Endothelial cell of umbilical vein (primary cell): Measurements from ENCODE around the gene PPM1H. TPM values are rescaled to one million over a fixed set of nuclear protein-coding genes. Genes with fewer than 3 reads are reported as not detected.

Source experiments
- BruUV-seq: library from RNA; stranded (reverse); fragments of 400-500 nt; replicated peaks from 2 replicates; lab custom pipeline; 2021; lab: Mats Ljungman, UMichigan
- CTCF ChIA-PET: fragments of 300-600, 350-600 bp; sonication (Branson Sonifier 250); formaldehyde crosslinking; loops from one replicate; lab custom pipeline; 2021; ENCODE audit warnings: antibody characterized with exemption, inconsistent platforms; lab: Charles Lee
- POLR2A ChIA-PET: fragments of 300-600, 350-600 bp; sonication (Branson Sonifier 250); formaldehyde crosslinking; loops from one replicate; lab custom pipeline; 2021; ENCODE audit warnings: antibody characterized with exemption, inconsistent platforms; lab: Charles Lee
- DNase-seq: peaks from one replicate; pipeline ENCODE4 v3.0.0-alpha.2; 2011; ENCODE audit warnings: low read depth, low spot score
- FAIRE-seq: peaks from 2 replicates; lab custom pipeline; 2011; peaks lifted over from hg19 to GRCh38; lab: Jason Lieb, UNC
- H2AFZ ChIP-seq: 2 replicates; pipeline ENCODE4 v1.6.0; 2012; ENCODE audit warnings: low read depth, low read length, control low read depth, inconsistent platforms
- H3K27ac ChIP-seq: 2 replicates; pipeline ENCODE4 v1.5.1; 2011; ENCODE audit warnings: low read depth, mild to moderate bottlenecking, control low read depth, low read length, moderate library complexity; ENCODE audit not compliant: insufficient read depth
- H3K27me3 ChIP-seq, 2 experiments: 2 replicates each; pipeline versions ENCODE4 v1.6.0 to v1.6.1; 2011; ENCODE audit warnings: low read length in 2 of 2, mixed read lengths in 1 of 2; ENCODE audit not compliant: control insufficient read depth in 2 of 2, insufficient read depth in 2 of 2
- H3K36me3 ChIP-seq, 2 experiments: 2 replicates in 1 of 2; 3 replicates in 1 of 2; pipeline ENCODE4 v1.5.1; 2011; ENCODE audit warnings: low read length in 2 of 2, mild to moderate bottlenecking in 1 of 2, moderate library complexity in 1 of 2; ENCODE audit not compliant: control insufficient read depth in 2 of 2, insufficient read depth in 2 of 2; ENCODE audit errors: extremely low read depth in 1 of 2
- H3K4me1 ChIP-seq: 3 replicates; pipeline ENCODE4 v1.5.1; 2011; ENCODE audit warnings: mild to moderate bottlenecking, low read length; ENCODE audit not compliant: control insufficient read depth, insufficient read depth; ENCODE audit errors: extremely low read depth
- H3K4me2 ChIP-seq: 2 replicates; pipeline ENCODE4 v1.6.1; 2011; ENCODE audit warnings: low read length, control low read depth, mixed read lengths; ENCODE audit not compliant: insufficient read depth
- H3K4me3 ChIP-seq, 3 experiments: fragments of 200-600 bp in 1 of 3; sonication (generic), shearing (Covaris generic) in 1 of 3; replicated peaks in 1 of 3; 2 replicates each; pipeline ENCODE4 v1.5.1; 2011 to 2016; ENCODE audit warnings: control low read depth in 3 of 3, low read length in 3 of 3, mild to moderate bottlenecking in 2 of 3, inconsistent platforms in 1 of 3, low read depth in 1 of 3, moderate library complexity in 1 of 3; ENCODE audit not compliant: insufficient read depth in 1 of 3
- H3K79me2 ChIP-seq: 2 replicates; pipeline ENCODE4 v1.6.0; 2012; ENCODE audit warnings: low read length, inconsistent platforms; ENCODE audit not compliant: control insufficient read depth, insufficient read depth
- H3K9ac ChIP-seq: replicated peaks from 2 replicates; pipeline ENCODE3; 2011; ENCODE audit warnings: low read length, control low read depth; ENCODE audit not compliant: insufficient read depth; ENCODE audit errors: extremely low read depth
- H3K9me1 ChIP-seq: replicated peaks from 3 replicates; pipeline ENCODE4 v1.6.0; 2011; ENCODE audit warnings: mild to moderate bottlenecking, low read length; ENCODE audit not compliant: control insufficient read depth, insufficient read depth; ENCODE audit errors: extremely low read depth
- H3K9me3 ChIP-seq: replicated peaks from 2 replicates; pipeline ENCODE4 v1.5.1; 2012; ENCODE audit warnings: low read length, inconsistent platforms; ENCODE audit not compliant: control insufficient read depth, insufficient read depth
- H4K20me1 ChIP-seq: replicated peaks from 2 replicates; pipeline ENCODE3; 2011; ENCODE audit warnings: mild to moderate bottlenecking, low read length; ENCODE audit not compliant: control insufficient read depth, insufficient read depth; ENCODE audit errors: extremely low read depth
- EZH2 ChIP-seq: IDR thresholded peaks from 2 replicates; pipeline ENCODE4 v1.6.1; 2012; ENCODE audit warnings: borderline replicate concordance, low read depth, mild to moderate bottlenecking, moderate library complexity, low read length, inconsistent platforms; ENCODE audit not compliant: severe bottlenecking
- FOS ChIP-seq: IDR thresholded peaks from 2 replicates; pipeline ENCODE4 v1.6.1; 2011; ENCODE audit warnings: mild to moderate bottlenecking, low read length, moderate library complexity, borderline replicate concordance; ENCODE audit not compliant: insufficient read depth
- GATA2 ChIP-seq: IDR thresholded peaks from 2 replicates; pipeline ENCODE4 v1.7.0; 2011; ENCODE audit warnings: low read depth, mild to moderate bottlenecking, moderate library complexity, mixed read lengths, low read length; ENCODE audit not compliant: insufficient read length, insufficient read depth
- JUN ChIP-seq: IDR thresholded peaks from 2 replicates; pipeline ENCODE4 v1.6.1; 2011; ENCODE audit warnings: borderline replicate concordance, low read depth; ENCODE audit not compliant: insufficient read length, insufficient read depth
- MAX ChIP-seq: IDR thresholded peaks from 2 replicates; pipeline ENCODE4 v1.6.1; 2011; ENCODE audit not compliant: insufficient read depth, insufficient read length
- MYC ChIP-seq: IDR thresholded peaks from one replicate; pipeline ENCODE4 v1.6.1; 2011; ENCODE audit warnings: mild to moderate bottlenecking, low read depth, low read length
- POLR2A ChIP-seq: IDR thresholded peaks from 2 replicates; pipeline ENCODE4 v1.6.1; 2012; ENCODE audit warnings: low read depth, mild to moderate bottlenecking, control low read depth, low read length
- POLR2AphosphoS5 ChIP-seq: IDR thresholded peaks from 2 replicates; pipeline ENCODE4 v1.6.1; 2012; ENCODE audit warnings: low read depth, mild to moderate bottlenecking, control low read depth, low read length, moderate library complexity; ENCODE audit not compliant: insufficient read depth
- dilution Hi-C: fragments of 300-500 bp; cut with MboI; formaldehyde crosslinking; loops from one replicate; pipeline ENCODE4 v1.15.0; 2019; ENCODE audit warnings: low sequenced_read_pairs; ENCODE audit not compliant: extremely low pct_ligation_motif_present
- intact Hi-C: fragments of 100-400 bp; cut with micrococcal nuclease; formaldehyde crosslinking; loops from one replicate; pipeline ENCODE4 v1.10.0; 2022
- polyA plus RNA-seq, 4 experiments: library from polyadenylated mRNA; depleted of rRNA in 3 of 4; stranded (reverse) in 3 of 4; unstranded in 1 of 4; fragments of >200 nt; gene quantifications; 2 replicates each; pipeline versions ENCODE4 v1.2.1 to v1.2.3, GENCODE V29; 2011 to 2012; ENCODE audit warnings: missing spikeins in 1 of 4
- total RNA-seq: library from RNA; stranded (reverse); gene quantifications from 2 replicates; pipeline ENCODE4 v1.2.3, GENCODE V29; 2021
- TF ChIP-seq, protein P1 (sequence below), 2 donors: IDR thresholded peaks; 1 replicate in 1 of 2; 2 replicates in 1 of 2; pipeline ENCODE4 v1.5.1; 2011; ENCODE audit warnings: low read length in 2 of 2, mild to moderate bottlenecking in 2 of 2, moderate library complexity in 2 of 2, control low read depth in 1 of 2, inconsistent platforms in 1 of 2, low read depth in 1 of 2; ENCODE audit not compliant: insufficient read depth in 1 of 2; ENCODE audit errors: extremely low read depth in 1 of 2

PPM1H gene
- total and polyA plus RNA-seq, 2 donors (not counting 3 experiments of a cell fraction or from before 2014, with no cell fraction given) = 1.0 to 7.2 TPM

- CTCF ChIA-PET = no interaction called here
- H3K27ac ChIP-seq = no peak overlapping the region
- H3K9me3 ChIP-seq = no peaks in the 10 kb centered on the region
- H3K9me1 ChIP-seq = no peaks in the 10 kb centered on the region
- no peak for TF ChIP-seq JUN
- TF ChIP-seq GATA2 = no peak
- no peak for TF ChIP-seq POLR2A
- no peak for TF ChIP-seq MAX
- TF ChIP-seq, protein P1, sequence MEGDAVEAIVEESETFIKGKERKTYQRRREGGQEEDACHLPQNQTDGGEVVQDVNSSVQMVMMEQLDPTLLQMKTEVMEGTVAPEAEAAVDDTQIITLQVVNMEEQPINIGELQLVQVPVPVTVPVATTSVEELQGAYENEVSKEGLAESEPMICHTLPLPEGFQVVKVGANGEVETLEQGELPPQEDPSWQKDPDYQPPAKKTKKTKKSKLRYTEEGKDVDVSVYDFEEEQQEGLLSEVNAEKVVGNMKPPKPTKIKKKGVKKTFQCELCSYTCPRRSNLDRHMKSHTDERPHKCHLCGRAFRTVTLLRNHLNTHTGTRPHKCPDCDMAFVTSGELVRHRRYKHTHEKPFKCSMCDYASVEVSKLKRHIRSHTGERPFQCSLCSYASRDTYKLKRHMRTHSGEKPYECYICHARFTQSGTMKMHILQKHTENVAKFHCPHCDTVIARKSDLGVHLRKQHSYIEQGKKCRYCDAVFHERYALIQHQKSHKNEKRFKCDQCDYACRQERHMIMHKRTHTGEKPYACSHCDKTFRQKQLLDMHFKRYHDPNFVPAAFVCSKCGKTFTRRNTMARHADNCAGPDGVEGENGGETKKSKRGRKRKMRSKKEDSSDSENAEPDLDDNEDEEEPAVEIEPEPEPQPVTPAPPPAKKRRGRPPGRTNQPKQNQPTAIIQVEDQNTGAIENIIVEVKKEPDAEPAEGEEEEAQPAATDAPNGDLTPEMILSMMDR (IDR thresholded peaks at IDR 0.05; ENCODE audit: extremely low read depth in 1 of 2, insufficient read depth in 1 of 2, low read depth in 1 of 2, low read length in 2 of 2) = no peak
- TF ChIP-seq POLR2AphosphoS5 = no peak
- TF ChIP-seq MYC = no peak
- no peak for TF ChIP-seq FOS
- TF ChIP-seq EZH2 = no peak
- BruUV-seq = no TSS peak
- no peak overlapping the region for H2AFZ ChIP-seq
- FAIRE-seq = no peak
- H3K9ac ChIP-seq = no peak overlapping the region
- no peak overlapping the region for H3K4me2 ChIP-seq
- dilution Hi-C loops (no loop called here), intact Hi-C loops (no loop called here)
- H3K79me2 ChIP-seq = no peaks in the 10 kb centered on the region
- H3K36me3 ChIP-seq = no peaks in the 10 kb centered on the region
- no peaks in the 10 kb centered on the region for H3K27me3 ChIP-seq
- POLR2A ChIA-PET = no interaction called here
- H4K20me1 ChIP-seq = no peaks in the 10 kb centered on the region
- no peak for DNase-seq
- H3K4me3 ChIP-seq = no peak overlapping the region
- no peaks in the 10 kb centered on the region for H3K4me1 ChIP-seq
Observed at GRCh38 chr12:62963486-62964041, 28.6 kb upstream of the PPM1H start.
